BLaER1 treated with 17β-estradiol and CSF1 and Interleukin-3, amounts not matched to agents 10 nM and 100 nM (cell line): ENCODE data around the gene RIC8A.

Source experiments
- H3K27ac ChIP-seq, 11 experiments: shearing (Covaris generic); formaldehyde crosslinking; 2 replicates each; pipeline ENCODE4 v1.8.1; 2022
- H3K27me3 ChIP-seq, 11 experiments: shearing (Covaris generic); formaldehyde crosslinking; 2 replicates each; pipeline ENCODE4 v1.8.1; 2022
- H3K36me3 ChIP-seq, 11 experiments: shearing (Covaris generic); formaldehyde crosslinking; 2 replicates each; pipeline ENCODE4 v1.8.1; 2022
- H3K4me1 ChIP-seq, 10 experiments: shearing (Covaris generic); formaldehyde crosslinking; 2 replicates each; pipeline ENCODE4 v1.8.1; 2022
- H3K4me2 ChIP-seq, 11 experiments: shearing (Covaris generic); formaldehyde crosslinking; 2 replicates each; pipeline ENCODE4 v1.8.1; 2022
- H3K4me3 ChIP-seq, 10 experiments: shearing (Covaris generic); formaldehyde crosslinking; 2 replicates each; pipeline ENCODE4 v1.8.1; 2022
- H3K9ac ChIP-seq, 11 experiments: shearing (Covaris generic); formaldehyde crosslinking; 2 replicates each; pipeline ENCODE4 v1.8.1; 2022
- H3K9me3 ChIP-seq, 11 experiments: shearing (Covaris generic); formaldehyde crosslinking; replicated peaks in 1 of 11; 2 replicates each; pipeline ENCODE4 v1.8.1; 2022
- H4K20me1 ChIP-seq, 11 experiments: shearing (Covaris generic); formaldehyde crosslinking; 2 replicates each; pipeline ENCODE4 v1.8.1; 2022
- Cebpa-rat ChIP-seq, 11 experiments: shearing (Covaris generic); IDR thresholded peaks; 2 replicates each; pipeline ENCODE4 v1.8.1; 2022

RIC8A gene

DNA sequence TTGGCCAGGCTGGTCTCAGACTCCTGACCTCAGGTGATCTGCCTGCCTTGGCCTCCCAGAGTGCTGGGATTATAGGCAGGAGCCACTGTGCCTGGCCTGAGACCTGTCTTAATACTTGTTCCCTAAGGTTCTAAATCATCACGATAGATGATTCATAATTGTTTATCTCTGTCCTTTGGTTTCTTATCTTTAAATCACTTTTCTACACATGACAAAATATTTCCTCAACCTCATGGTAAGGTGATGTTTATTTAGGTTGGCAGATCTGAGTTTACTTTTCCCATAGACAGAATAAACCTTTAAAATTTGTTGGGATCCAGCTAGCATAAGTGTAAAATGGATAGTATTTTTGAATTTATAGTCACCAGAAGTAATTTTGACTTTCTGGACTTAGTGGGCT lies 32.8 kb downstream of the RIC8A start:
- H3K4me1 ChIP-seq, result peaks cover 20 to 29% (median 23%) of the 10 kb centered on the region in 10 experiments
- no peak overlapping the region for H3K4me3 ChIP-seq
- no peak overlapping the region; a peak in 1 of 22 replicates for H3K9ac ChIP-seq
- H3K27ac ChIP-seq, result no peak overlapping the region
- no peak overlapping the region for H3K4me2 ChIP-seq
- H3K9me3 ChIP-seq, result no peaks in the 10 kb centered on the region
- no peaks in the 10 kb centered on the region for H3K27me3 ChIP-seq
- TF ChIP-seq Cebpa-rat (IDR thresholded peaks at IDR 0.05), result no peak
- peaks cover 0 to 62% (median 52%) of the 10 kb centered on the region in 11 experiments; a peak in 17 of 22 replicates for H4K20me1 ChIP-seq
- H3K36me3 ChIP-seq, result peaks cover 60 to 72% (median 67%) of the 10 kb centered on the region in 11 experiments

DNA sequence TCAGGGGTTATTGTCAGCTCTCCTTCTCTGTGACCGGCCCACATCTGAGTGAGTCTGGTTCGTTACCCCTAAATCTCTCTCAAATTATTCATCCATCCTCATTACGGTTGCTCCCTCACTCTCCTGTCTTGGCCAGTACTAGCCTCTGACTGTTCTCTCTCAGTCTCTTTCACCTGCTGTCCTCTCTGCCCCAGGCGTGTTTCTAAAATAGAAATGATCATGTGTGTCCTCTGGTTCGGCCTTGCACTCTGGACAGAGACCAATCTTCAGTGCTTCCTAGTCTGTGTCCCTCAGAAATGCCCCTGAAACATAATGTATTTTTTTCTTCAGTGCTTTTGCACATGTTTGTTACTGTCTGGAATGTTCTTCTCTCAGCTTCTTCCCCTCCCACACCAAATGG lies 34.1 kb downstream of the RIC8A start:
- Histone ChIP-seq H3K9ac (peak overlapping the region in 7 of 11 experiments; percentile 3 to 45 (median 15); a peak in 7 of 22 replicates), H3K27me3 (no peaks in the 10 kb centered on the region), H3K9me3 (no peaks in the 10 kb centered on the region), H3K4me2 (no peak overlapping the region), H4K20me1 (peaks cover 0 to 71% (median 52%) of the 10 kb centered on the region in 11 experiments; a peak in 17 of 22 replicates), H3K36me3 (peaks cover 73 to 85% (median 80%) of the 10 kb centered on the region in 11 experiments), H3K4me1 (peaks cover 14 to 25% (median 19%) of the 10 kb centered on the region in 10 experiments), H3K4me3 (no peak overlapping the region), H3K27ac (no peak overlapping the region)
- TF ChIP-seq Cebpa-rat (IDR thresholded peaks at IDR 0.05), result no peak

DNA sequence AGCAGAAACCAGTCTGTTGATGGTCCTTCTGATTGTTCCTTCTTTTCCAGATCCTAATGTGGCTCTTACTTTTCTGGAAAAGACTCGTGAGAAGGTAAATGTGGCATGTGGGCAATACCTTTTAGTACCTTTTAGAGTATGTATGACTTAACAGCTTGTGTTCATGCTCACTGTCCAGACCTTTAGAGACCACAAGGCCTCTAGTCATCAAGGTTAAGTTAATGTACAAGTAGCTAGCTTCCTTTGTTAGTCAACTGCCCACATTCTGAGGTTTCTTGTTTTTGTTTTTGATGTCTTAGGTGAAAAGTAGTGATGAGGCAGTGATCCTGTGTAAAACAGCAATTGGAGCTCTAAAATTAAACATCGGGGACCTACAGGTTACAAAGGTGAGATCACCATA lies 36.9 kb downstream of the RIC8A start:
- H4K20me1 ChIP-seq, result peaks cover 0 to 62% (median 39%) of the 10 kb centered on the region in 11 experiments; a peak in 17 of 22 replicates
- H3K4me1 ChIP-seq, result peaks cover 0 to 7% (median under 1%) of the 10 kb centered on the region in 10 experiments; a peak in 4 of 20 replicates
- H3K36me3 ChIP-seq, result peaks cover 95 to 100% (median 99%) of the 10 kb centered on the region in 11 experiments
- no peak overlapping the region for H3K4me3 ChIP-seq
- H3K9ac ChIP-seq, result no peak overlapping the region; a peak in 1 of 22 replicates
- no peak overlapping the region for H3K4me2 ChIP-seq
- TF ChIP-seq Cebpa-rat (IDR thresholded peaks at IDR 0.05), result no peak
- no peaks in the 10 kb centered on the region for H3K27me3 ChIP-seq
- H3K9me3 ChIP-seq, result no peaks in the 10 kb centered on the region
- no peak overlapping the region for H3K27ac ChIP-seq

DNA sequence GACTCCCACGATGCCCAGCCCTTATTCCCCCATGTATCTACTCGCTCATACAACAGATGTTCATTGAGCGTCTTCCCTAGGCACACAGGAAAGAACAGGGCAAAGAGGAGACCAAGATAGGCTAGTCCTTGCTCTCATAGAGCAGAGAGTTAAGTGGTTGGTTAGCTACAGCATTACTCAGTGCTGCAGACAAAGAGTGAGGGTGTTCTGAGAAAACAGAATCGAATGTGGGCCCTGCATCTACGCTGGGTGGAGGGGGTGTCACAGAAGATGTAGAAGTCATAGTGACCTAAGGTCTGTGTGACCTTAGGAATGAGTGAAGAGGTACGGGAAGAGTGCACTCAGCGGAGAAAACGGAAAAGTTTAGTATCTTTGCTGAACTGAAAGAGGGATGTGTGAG lies 41.6 kb downstream of the RIC8A start:
- Histone ChIP-seq H3K36me3 (peaks cover 96 to 99% (median 97%) of the 10 kb centered on the region in 11 experiments), H3K27me3 (no peaks in the 10 kb centered on the region), H3K27ac (no peak overlapping the region), H3K4me3 (no peak overlapping the region), H3K4me2 (no peak overlapping the region), H3K9ac (peak overlapping the region in 4 of 11 experiments; percentile 3 to 33 (median 8); a peak in 3 of 22 replicates), H3K4me1 (peaks cover 0 to 5% (median 0%) of the 10 kb centered on the region in 10 experiments; a peak in 3 of 20 replicates), H3K9me3 (no peaks in the 10 kb centered on the region), H4K20me1 (peaks cover 0 to 63% (median 21%) of the 10 kb centered on the region in 11 experiments; a peak in 13 of 22 replicates)
- no peak for TF ChIP-seq Cebpa-rat (IDR thresholded peaks at IDR 0.05)

- H3K36me3 ChIP-seq, result peaks cover 84 to 88% (median 85%) of the 10 kb centered on the region in 11 experiments
- H3K4me2 ChIP-seq, result no peak overlapping the region
- no peaks in the 10 kb centered on the region for H3K9me3 ChIP-seq
- H4K20me1 ChIP-seq, result peaks cover 0 to 58% (median 21%) of the 10 kb centered on the region in 11 experiments; a peak in 13 of 22 replicates
- peak overlapping the region in 1 of 11 experiments; percentile 11; a peak in 1 of 22 replicates for H3K27ac ChIP-seq
- no peak overlapping the region for H3K4me3 ChIP-seq
- H3K9ac ChIP-seq, result peak overlapping the region in 3 of 11 experiments; percentile 1 to 23 (median 5); a peak in 2 of 22 replicates
- peaks cover 0 to 5% (median 0%) of the 10 kb centered on the region in 10 experiments; a peak in 3 of 20 replicates for H3K4me1 ChIP-seq
- H3K27me3 ChIP-seq, result no peaks in the 10 kb centered on the region
- TF ChIP-seq Cebpa-rat (IDR thresholded peaks at IDR 0.05), result no peak
These were observed 42.8 kb downstream of the RIC8A start for GRCh38 chr11:250274-250673.

DNA sequence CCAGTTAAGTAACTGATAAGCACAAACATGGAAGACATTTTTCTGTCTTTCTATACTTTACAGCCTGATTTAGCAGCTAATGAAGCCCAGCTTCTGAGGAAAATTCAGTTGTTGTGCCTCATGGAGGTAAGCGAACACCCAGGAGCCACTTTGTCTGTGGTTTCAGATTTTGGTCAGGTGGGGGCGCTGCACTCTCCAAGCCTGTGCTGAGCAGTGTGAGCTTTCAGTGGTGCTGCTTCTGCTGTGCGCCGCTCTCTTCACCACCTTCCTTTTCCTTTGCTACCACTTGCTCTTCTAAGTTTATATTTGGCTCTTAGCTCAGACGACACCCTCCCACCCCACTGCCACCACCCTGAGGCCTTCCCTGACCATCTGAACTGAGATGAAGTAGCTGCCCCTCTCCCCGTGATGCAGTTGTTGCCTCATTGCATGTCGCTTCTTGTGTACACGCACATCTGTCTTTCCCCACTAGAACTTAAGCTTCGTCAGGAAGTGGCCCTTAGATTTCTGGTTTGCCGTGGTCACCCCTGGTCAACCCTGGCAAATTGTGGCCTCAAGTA lies 43.3 kb downstream of the RIC8A start:
- peak overlapping the region in 1 of 11 experiments; percentile 26; a peak in 1 of 22 replicates for H3K4me2 ChIP-seq
- H3K9me3 ChIP-seq, result no peaks in the 10 kb centered on the region
- no peak for TF ChIP-seq Cebpa-rat (IDR thresholded peaks at IDR 0.05)
- peak overlapping the region in 2 of 11 experiments; percentile 1 to 23; a peak in 1 of 22 replicates for H3K9ac ChIP-seq
- peaks cover 0 to 52% (median 21%) of the 10 kb centered on the region in 11 experiments; a peak in 13 of 22 replicates for H4K20me1 ChIP-seq
- peaks cover 0 to 5% (median 0%) of the 10 kb centered on the region in 10 experiments; a peak in 3 of 20 replicates for H3K4me1 ChIP-seq
- no peaks in the 10 kb centered on the region for H3K27me3 ChIP-seq
- H3K27ac ChIP-seq, result peak overlapping the region in 1 of 11 experiments; percentile 13; a peak in 1 of 22 replicates
- H3K4me3 ChIP-seq, result no peak overlapping the region
- peaks cover 78 to 83% (median 80%) of the 10 kb centered on the region in 11 experiments for H3K36me3 ChIP-seq

GRCh38 chr11:251550-251949 lies 44.0 kb downstream of the RIC8A start:
- Histone ChIP-seq H3K4me3 (no peak overlapping the region), H3K9ac (no peak overlapping the region), H3K27ac (no peak overlapping the region), H4K20me1 (peaks cover 0 to 46% (median 19%) of the 10 kb centered on the region in 11 experiments; a peak in 12 of 22 replicates), H3K36me3 (peaks cover 71 to 76% (median 73%) of the 10 kb centered on the region in 11 experiments), H3K27me3 (no peaks in the 10 kb centered on the region), H3K4me2 (no peak overlapping the region), H3K4me1 (peaks cover 0 to 5% (median 0%) of the 10 kb centered on the region in 10 experiments; a peak in 4 of 20 replicates), H3K9me3 (no peaks in the 10 kb centered on the region)
- no peak for TF ChIP-seq Cebpa-rat (IDR thresholded peaks at IDR 0.05)

DNA sequence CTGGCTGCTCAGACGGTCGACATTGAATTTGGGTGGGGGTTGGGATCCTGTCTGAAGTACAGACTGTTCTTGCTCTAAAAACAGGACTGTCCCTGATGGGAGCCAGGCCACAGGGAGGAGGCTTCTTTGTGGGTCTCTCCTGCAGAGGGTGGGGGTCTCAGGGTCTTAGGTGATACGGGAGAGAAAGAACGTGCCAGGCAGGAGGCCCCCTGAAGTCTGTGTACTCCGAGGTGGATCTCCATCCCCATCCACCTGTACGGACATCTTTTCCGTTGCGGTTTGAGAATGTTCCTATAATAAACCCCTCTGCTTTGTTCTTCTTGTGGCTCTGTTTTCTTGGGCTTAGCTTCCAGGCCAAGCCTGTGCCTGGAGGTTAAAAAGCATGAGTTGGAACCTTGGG lies 45.2 kb downstream of the RIC8A start:
- no peak overlapping the region for H3K27ac ChIP-seq

More for the DNA sequence above, 45.2 kb downstream of the RIC8A start:
- peaks cover 60 to 65% (median 61%) of the 10 kb centered on the region in 11 experiments for H3K36me3 ChIP-seq
- peaks cover 0 to 45% (median 19%) of the 10 kb centered on the region in 11 experiments; a peak in 11 of 22 replicates for H4K20me1 ChIP-seq
- no peaks in the 10 kb centered on the region for H3K9me3 ChIP-seq
- peaks cover 4 to 13% (median 9%) of the 10 kb centered on the region in 10 experiments; a peak in 16 of 20 replicates for H3K4me1 ChIP-seq
- TF ChIP-seq Cebpa-rat (IDR thresholded peaks at IDR 0.05), result no peak
- H3K27me3 ChIP-seq, result no peaks in the 10 kb centered on the region
- no peak overlapping the region for H3K4me3 ChIP-seq
- H3K4me2 ChIP-seq, result no peak overlapping the region
- no peak overlapping the region for H3K9ac ChIP-seq
